Caki2 (cell line): ENCODE measurements around the gene BCHE. TPM values are rescaled to one million over a fixed set of nuclear protein-coding genes. Genes with fewer than 3 reads are reported as not detected.
"Not testable (repeated sequence)": the region's sequence is repeated elsewhere in the genome, so short reads cannot be mapped to it uniquely, and the experiment has no call there.

Source experiments
- DNase-seq: peaks from one replicate; pipeline ENCODE4 v3.0.0-alpha.2; 2015; ENCODE audit warnings: low read depth
- in situ Hi-C: cut with HindIII; loops from 2 replicates; pipeline ENCODE4 v1.10.0; 2016; ENCODE audit warnings: low sequenced_read_pairs, low pct_unique_long_range_greater_than_20kb, mixed read lengths
- total RNA-seq: library from RNA; depleted of rRNA; stranded (reverse); fragments of >200 nt; shearing (Covaris generic); gene quantifications from 2 replicates; pipeline ENCODE4 v1.2.3, GENCODE V29; 2014; ENCODE audit warnings: low replicate concordance

The BCHE gene
- total RNA-seq, 1 experiment from 2014 or later = 83.1 TPM

DNA sequence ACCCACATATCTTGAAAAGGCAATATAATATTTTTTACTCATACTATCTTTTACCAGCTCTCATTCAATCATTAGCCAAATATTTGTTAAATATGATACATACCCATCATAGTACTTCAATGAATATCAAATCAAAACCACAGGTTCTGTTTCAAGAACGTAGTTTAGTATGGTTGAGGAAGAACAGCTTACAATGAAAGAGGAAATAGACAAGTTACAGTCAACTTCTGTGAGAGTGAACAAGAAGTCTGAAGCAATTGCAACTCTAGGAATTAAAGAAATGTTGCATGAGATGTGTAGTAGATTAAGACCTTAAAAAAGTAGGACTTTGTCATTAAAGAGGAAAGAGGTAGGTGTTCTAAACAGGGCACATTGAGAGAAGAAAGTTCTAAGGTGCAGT lies 9.3 kb downstream of the BCHE start:
- DNase-seq = no peak
- in situ Hi-C loops = loop anchor here (25.0 kb wide), 1 partner anchor 491 kb away; no protein-coding TSS in a partner anchor

DNA sequence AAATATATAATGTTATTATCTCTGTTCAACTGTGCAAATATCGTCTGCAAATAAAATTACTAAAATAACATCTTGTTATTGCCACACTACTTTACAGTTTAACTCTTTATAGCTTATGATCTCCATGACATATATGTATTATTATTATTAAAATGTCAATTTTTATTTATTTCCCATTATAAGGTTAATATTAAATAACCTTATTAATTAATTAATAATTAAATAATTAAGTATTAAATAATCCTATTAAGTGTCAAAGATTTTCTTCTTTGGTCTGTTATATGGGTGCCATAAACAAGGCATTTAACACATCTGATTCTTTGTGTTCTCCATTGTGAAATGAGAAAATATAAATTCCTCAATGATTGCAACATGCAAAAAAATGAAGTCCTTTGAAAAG lies 10.0 kb downstream of the BCHE start:
- DNase-seq = no peak
- in situ Hi-C loops = loop anchor here (25.0 kb wide), 1 partner anchor 490 kb away; no protein-coding TSS in a partner anchor

DNA sequence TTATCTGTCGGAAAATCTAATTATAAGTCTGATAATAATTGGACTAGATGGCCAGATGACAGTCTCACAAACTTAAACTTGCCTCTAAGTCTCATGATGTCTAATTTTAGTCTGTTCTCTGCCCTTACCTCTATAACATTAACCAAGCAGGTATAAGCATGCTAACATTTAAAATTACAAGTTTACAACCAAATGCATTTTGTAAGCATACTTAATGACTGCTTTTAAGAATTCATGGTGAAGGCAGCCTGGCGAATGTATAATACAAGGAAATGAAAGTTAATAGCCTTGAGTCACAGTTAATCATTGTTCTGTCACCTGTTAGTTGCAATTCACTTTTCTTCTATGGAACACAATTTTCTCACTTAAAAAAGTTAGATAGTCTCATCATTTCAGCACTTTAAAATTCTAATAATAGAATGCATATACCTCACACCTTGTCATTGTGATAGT lies 16.5 kb downstream of the BCHE start:
- no peak for DNase-seq
- in situ Hi-C loops = no loop called here

DNA sequence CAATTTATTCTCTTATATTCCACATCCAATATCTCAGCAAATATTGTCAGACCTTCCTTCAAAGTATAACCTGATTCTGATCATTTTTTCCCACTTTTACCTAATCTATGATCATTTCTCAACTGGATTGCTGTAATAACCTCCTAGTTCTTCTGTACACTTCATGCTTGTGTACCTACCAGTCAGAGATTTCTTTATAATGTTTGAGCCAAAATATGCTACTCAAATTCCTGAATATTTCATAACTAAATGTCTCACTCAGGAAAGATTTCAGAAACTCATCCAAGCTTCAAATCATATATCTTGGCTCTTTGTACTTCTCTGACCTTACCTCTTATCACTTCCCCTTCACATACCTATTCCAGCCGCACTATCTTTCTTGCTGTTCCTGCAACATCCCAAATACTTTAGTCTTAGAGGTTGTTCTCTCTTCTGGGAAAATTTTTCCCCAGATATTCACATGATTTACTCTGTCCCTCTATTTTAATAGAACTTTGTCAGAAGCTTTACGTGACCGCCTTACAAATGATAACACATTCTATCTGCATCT lies 20.0 kb downstream of the BCHE start:
- in situ Hi-C loops = no loop called here
- DNase-seq = no peak

DNA sequence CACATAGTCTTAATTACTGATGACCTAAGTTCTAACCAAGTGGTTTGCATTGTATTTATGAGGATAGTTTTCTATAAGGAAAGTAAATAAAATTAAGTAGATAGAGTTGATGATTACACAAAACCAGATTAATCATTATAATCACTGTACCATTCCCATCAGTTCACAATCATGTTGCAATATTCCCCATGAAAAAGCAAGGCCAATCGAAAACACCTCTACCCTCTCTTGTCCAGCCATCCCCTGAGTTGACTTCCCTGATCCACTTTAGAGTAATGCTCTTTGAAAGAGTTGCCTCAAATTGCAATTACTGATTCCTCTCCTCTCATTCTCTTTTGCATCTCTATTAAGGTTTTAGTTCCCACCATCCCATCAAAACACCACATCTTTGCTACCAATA lies 21.0 kb downstream of the BCHE start:
- in situ Hi-C loops = no loop called here
- DNase-seq = no peak

DNA sequence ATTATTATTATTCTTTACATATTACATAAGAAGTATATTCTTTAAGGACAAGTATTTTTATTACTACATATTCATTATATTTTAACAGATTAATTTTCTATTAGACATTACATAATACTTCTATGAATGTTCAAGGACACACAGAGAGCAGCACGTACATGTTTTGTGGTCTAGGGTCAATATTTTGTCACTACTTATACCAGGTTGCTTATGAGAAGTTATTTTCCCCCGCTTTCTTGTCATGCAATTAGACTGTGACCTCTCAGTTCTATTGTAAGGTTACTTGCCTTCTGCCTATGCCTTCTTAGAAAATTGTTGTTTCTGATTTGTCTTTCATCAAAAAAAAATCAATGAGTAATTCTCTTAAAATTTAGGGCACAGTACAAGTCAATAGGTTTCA lies 21.5 kb downstream of the BCHE start:
- in situ Hi-C loops = no loop called here
- DNase-seq = no peak

DNA sequence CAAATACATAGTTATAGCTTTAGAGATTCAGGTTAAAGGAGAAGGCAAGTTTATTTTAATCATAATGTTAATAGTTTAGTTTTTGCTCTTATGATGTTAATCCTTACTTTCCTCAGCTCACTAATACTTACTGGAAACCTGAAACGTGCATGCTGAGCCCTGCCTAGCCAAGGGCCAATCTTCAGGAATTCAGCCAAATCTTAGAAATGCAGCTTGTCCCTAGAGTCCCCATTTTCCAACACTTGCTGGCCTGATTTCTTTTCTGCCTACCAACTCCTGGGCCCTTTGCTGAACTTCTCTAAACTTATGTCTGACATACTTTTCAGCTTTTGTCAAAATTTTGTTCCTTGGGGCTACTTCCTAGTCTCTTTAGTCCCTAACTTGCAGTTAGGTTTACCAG lies 22.8 kb downstream of the BCHE start:
- in situ Hi-C loops = no loop called here
- no peak for DNase-seq

DNA sequence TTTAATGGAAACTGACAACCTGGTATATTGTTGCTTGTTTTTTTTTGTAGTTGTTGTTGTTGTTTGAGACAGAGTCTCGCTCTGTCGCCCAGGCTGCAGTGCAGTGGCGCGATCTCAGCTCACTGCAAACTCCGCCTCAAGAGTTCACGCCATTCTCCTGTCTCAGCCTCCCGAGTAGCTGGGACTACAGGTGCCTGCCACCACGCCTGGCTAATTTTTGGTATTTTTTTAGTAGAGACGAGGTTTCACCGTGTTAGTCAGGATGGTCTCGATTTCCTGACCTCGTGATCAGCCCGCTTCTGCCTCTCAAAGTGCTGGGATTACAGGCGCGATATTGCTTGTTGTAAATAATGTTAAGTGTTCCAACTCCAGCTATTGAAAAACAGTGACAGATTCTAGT lies 29.3 kb downstream of the BCHE start:
- DNase-seq, in situ Hi-C loops: not testable (repeated sequence)

DNA sequence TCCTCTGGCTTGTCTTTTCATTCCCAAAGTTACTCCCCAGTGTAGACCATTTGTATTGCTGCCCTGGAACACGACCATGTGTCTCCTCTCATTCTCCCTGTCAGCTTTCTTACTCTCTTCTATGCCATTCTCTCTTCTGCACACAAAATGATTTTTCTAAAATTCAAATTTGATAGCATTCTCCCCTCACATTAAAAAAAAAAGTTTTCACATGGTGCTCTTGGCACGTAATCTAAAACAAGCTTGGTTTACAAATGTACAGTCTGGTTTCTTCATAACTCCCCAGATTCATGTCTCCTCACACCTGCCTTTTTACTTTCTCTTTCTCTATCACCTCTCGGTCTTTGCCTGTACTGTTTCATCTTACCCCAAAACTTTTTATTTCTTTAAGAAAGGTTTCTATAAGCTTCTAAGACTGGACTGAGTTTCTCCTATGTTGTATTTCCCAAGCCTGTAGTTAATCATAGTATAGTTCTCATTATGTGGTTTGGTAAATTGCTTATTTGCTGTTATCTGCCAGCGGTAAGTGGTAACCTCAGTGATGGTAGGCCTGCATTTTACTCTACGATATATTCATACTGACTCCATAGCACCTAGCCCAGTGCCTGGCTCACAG lies 31.2 kb downstream of the BCHE start:
- in situ Hi-C loops = no loop called here
- DNase-seq = peak; percentile 49

DNA sequence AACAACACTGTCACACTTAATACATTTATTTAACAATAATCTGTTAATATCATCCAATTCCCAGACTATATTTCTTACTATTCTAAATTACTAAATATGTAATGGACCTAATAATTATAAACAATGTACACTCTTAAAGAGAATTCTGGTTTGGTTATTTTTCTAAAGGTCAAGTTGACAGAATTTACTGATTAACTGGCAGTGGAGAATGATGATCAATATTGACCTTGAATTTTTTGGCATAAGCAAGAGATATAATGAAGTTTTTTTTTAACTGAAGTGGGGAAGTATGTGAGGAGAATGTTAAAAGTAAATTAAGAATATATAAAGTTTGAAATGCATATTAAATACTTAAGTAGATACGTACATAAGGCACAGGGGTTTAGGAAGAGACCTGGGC lies 33.8 kb downstream of the BCHE start:
- in situ Hi-C loops = no loop called here
- DNase-seq = no peak

DNA sequence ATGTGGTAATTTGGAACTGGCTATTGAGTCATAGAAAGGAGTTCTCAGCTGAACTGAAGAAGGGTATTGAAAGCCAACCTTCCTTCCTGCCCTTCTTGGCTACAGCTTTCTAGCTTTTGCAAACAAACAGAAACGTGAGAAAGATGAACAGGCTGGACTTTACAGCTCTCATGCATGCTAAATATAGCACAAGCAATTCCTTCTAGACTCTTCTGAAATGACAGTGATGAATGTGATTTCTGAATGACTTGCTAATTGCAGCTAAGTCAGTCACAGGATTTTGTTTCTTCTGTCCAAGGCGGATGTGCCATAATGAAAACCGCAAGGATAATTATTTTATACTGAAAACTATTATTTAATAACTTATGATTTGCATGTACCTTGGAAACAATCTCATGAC lies 36.3 kb downstream of the BCHE start:
- in situ Hi-C loops = no loop called here
- peak; percentile 26 for DNase-seq

DNA sequence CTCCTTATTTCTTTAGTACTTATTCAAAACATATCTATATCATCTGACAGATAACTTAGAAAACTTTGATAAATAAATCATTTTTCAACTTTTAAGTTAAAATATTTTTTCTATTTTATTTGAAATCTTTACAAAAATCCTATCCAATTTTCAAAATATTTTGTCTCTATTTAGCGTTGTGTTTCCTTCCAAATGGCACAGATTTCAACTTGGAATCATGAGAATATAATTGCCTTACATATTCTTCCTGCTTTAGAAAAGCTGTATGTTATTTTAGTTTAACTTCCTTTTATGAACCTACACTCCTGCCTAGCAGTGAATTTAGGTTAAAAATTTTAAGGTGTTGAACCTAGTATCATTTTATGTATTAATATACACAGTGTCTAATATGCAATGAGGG lies 38.2 kb downstream of the BCHE start:
- no peak for DNase-seq
- in situ Hi-C loops = no loop called here

DNA sequence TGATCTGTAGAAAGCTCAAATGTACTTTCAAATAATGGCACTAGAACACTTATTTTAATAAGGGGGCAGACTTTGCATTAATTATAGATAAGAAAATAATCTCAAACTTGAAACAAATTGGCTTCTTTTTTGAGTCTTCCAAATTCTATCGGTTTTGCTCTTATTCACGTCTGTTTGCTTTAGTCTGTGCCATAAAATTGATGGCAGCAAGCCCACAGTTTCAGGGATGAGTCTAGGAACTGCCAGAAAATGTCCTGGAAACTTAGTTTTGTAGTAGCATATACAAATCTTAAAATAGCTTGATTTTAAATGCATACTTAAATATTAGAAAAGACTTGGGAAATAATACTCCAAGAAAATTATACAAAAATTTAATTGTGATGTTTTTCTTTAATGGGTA lies 39.7 kb downstream of the BCHE start:
- in situ Hi-C loops = no loop called here
- no peak for DNase-seq

DNA sequence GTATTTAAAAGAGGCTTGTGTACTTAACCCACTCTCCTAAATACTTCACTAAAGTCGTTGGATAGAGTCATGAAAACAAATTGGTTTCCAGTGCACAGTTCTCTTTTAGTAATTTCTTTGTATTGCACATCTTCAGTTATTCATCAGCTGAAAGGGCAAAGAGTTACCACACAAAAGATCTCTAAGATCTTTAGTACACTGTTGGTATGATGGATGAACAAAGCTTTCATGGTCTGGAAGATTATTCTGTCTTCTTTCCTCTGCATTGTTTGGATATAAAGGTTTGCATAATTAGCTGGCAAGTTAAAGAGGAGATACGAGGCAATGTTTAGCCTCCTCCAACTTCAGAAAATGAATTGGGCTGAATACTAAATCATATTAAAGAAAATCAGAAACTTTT lies 40.5 kb downstream of the BCHE start:
- no peak for DNase-seq
- in situ Hi-C loops = no loop called here

DNA sequence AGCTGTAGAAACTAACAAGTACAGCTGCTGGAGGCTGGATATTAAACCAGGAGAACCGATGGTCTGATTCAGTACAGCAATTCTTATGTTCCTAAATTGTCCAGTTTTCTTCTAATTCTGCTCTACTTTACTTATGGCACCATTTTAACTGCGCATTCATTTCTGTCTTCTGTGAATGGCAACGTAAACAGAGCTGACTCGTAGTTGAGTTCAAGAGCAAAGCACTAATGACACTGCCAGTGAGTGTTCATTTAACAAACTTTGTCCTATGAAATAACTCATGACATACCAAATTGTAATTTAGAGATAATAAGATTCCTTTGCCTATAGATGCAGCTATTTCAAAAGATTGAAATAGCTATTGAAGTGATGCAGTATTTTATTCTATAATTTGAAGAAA lies 48.7 kb downstream of the BCHE start:
- no peak for DNase-seq
- in situ Hi-C loops = no loop called here

DNA sequence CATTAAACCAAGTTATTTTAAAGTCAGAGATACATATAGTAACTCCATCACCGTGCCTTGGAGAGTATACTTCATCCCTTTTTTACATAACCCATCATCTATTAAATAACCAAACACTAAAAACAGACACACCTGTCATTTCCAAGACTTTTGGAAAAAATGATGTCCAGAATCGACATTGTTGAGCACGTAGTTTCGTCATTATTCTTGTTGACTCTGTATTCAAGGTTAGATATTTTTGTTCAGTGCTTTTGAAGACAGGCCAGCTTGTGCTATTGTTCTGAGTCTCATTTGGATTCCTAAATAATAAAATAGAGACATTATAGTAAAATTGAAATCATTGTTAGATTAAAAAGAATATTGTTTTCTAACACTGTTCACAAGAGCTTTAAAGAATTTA lies 51.2 kb downstream of the BCHE start:
- no peak for DNase-seq
- in situ Hi-C loops = no loop called here

DNA sequence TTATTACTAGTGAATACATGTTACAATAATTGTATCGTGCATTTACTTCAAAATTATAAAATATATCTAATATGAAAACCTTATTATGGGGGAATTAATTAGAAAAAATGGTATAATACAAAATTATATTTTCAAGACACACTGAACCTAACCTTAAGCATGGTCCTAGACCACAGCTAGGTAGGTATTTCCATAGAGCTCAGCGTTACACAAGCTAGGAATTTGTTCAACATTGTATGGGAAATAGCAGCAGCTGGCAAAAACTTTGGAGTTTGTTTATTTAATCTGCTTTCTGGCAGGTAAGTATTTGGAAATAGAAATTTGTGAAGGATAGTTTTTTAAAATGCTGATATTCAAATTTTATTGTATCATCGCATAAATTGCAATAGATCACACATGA lies 52.9 kb downstream of the BCHE start:
- in situ Hi-C loops = no loop called here
- no peak for DNase-seq

DNA sequence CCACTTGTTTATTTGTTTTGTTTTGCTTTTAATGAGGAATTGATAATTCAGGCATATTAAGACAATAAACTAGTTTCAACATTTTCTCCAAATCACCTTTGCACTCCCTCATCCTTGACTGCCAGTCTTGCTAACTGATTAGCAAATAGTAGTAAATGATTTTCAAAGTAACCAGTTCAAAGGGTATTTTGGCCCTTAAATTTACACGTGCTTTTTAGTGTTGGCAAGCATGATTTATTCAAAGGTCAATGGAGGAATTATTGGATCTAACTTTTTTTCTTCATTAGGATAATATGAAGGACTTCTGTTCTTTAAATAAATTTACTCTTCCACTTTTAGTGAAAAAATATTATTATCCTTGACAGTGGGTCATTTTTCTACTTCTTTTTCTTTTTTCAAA lies 53.8 kb downstream of the BCHE start:
- in situ Hi-C loops = no loop called here
- DNase-seq = no peak

DNA sequence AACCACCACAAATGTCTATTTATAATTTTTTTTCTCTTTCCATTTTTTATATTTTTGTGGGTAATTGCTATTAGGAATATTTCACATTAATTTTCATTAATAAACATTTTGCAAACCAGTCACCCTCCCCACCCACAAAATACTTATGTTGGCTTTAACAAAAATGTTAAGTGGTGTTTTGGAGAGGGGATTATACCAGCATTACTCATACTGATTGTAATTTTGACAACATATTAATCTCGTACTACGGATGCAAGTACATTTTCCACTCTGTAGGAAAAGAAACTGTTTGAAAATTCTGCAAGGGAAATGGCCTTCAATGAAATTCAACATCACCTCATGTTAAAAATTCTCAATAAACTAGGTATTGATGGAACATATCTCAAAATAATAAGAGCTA lies 58.3 kb downstream of the BCHE start:
- in situ Hi-C loops = no loop called here
- no peak for DNase-seq

DNA sequence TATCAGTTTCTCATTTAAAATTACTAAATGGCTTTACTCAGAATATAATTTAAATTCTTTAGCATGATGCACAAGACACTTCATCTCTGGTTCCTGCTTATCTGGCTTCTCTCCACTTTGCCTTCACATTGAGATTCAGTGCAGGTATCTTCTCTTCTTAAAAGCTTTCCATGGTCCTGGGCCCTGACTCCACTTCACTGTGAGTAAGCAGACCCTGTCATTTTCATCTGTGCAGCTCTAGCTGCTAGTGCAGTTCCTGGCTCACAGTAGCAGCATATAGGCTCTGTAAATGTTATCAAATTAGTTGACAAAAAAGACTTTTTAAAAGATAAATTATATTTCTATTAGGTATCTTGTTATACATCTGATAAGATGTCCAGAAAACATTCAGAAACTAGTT lies 58.8 kb downstream of the BCHE start:
- DNase-seq = no peak
- in situ Hi-C loops = no loop called here
